Caki2 (cell line): Measurements from ENCODE around the gene RASD1. TPM values are rescaled to one million over a fixed set of nuclear protein-coding genes. Genes with fewer than 3 reads are reported as not detected.

ENCODE experiments used
- DNase-seq: peaks from one replicate; pipeline ENCODE4 v3.0.0-alpha.2; 2015; ENCODE audit warnings: low read depth
- in situ Hi-C: cut with HindIII; loops from 2 replicates; pipeline ENCODE4 v1.10.0; 2016; ENCODE audit warnings: low sequenced_read_pairs, low pct_unique_long_range_greater_than_20kb, mixed read lengths
- total RNA-seq: library from RNA; depleted of rRNA; stranded (reverse); fragments of >200 nt; shearing (Covaris generic); gene quantifications from 2 replicates; pipeline ENCODE4 v1.2.3, GENCODE V29; 2014; ENCODE audit warnings: low replicate concordance

The RASD1 gene
- total RNA-seq, 1 experiment from 2014 or later: not detected

GRCh38 chr17:17528696-17529652 lies 32.8 kb upstream of the RASD1 start:
- in situ Hi-C loops: no loop called here
- no peak for DNase-seq

GRCh38 chr17:17527956-17528500 lies 31.8 kb upstream of the RASD1 start:
- in situ Hi-C loops: no loop called here
- no peak for DNase-seq

DNA sequence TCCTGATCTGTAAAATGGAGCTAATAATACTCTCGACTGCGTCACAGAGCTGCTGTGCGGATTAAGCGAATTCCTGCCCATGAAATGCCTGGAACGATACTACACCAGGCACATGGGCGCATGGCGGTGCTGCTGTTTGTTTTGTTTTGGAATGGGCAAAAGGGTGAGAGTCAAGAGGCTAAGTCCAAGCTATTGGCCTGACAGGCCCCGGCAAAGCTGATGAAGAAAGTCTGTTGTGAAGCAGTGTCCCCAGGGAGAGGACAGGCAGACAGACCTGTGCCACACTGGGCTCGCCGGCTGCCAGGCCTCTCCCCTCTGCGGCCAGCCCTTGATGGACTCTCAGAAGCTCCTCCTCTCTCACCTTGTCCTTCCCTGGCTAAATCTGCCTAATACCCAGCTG lies 31.3 kb upstream of the RASD1 start:
- in situ Hi-C loops: no loop called here

GRCh38 chr17:17526369-17526768 lies 30.2 kb upstream of the RASD1 start:
- in situ Hi-C loops: no loop called here
- DNase-seq: no peak

More for the DNA sequence above, 31.3 kb upstream of the RASD1 start:
- DNase-seq: no peak

- DNase-seq: no peak
- in situ Hi-C loops: no loop called here
Observed at GRCh38 chr17:17525956-17526355, 29.8 kb upstream of the RASD1 start.

GRCh38 chr17:17525311-17525710 lies 29.1 kb upstream of the RASD1 start:
- in situ Hi-C loops: no loop called here
- DNase-seq: no peak

DNA sequence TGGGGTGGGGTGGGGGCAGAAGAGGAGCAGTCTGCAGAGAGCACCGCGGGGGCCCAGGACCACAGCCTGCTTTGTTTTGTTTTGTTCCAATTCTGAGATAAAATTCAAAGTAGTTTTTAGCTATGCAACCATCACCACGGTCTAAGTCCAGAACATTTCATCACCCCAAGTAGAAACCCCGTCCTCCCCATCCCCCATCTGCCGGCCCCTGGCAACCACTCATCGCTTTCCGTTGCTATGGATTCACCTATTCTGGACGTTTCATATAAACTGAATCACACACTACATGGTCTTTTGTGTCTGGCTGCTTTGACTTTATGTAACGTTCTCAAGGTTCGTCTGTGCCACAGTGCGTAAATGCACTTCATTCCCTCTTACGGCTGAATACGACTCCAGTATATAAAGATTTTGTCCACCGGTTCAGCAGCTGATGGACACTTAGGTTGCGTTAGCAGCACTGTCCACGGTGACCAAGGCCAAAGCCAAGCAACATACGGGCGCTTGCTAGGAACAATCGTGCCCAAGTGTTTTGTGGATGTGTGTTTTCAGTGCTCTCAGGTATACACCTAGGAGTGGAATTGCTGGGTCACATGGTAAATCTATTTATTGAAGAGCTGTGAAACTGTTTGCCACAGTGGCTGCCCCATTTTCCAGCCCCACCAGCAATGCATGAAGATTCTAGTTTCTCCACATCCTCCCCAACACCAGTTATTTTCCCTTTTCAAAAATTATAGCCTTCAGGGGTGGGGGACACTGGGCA lies 27.7 kb upstream of the RASD1 start:
- no peak for DNase-seq
- in situ Hi-C loops: no loop called here

- DNase-seq: no peak
- in situ Hi-C loops: no loop called here
Observed at GRCh38 chr17:17523001-17523730, 27.0 kb upstream of the RASD1 start.

DNA sequence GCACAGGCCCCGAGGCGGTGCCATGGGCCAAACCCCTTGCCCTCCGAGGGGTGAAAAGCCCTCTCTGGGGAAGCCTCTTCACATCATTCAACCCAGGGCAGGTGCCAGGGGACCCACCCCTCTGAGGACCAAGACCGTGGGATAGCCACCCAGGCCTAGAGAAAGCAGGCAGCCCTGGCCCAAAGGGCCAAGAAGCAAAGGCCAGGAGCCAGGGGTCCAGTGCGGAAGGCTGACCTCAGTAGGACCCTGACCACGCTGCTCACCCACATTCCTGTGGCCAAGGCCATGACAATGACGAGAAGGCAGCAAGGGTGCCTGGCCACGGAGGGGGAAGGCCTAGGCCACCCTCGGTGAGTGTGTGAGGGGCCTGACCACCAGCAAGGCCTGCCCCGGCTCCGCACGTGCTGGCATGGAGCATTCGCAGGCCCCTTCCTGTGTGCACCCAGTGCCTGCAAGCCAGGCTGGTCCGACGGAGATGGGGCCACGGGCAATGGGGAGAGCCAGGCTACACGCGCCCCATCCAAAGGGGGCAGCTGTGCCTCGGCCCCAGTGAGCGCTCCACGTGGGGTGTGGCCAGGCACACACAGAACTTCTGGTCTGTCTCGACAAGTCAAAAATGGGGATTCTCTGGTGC lies 24.5 kb upstream of the RASD1 start:
- no peak for DNase-seq
- in situ Hi-C loops: no loop called here

GRCh38 chr17:17519886-17520285 lies 23.7 kb upstream of the RASD1 start:
- in situ Hi-C loops: no loop called here
- DNase-seq: no peak

GRCh38 chr17:17518951-17519350 lies 22.8 kb upstream of the RASD1 start:
- in situ Hi-C loops: no loop called here
- DNase-seq: no peak

DNA sequence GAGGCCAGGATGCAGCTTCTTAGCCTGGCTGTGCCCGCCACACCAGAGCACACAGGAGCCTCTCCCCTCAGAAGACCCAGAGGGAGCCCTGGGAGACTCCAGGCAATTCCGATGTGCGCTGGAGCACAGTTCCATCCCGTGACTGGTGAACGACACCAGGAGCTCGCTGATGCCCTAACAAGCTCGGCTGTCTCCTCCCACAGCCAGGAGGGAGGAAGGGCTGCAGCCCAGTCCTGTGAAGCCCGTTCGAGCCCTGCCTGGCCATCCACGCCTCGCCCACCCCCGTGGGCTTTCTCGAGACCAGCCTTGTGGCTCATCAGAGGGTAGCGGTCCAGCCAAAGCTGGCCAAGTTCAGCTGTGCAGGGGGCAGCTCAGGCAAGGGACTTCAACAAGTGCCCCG lies 21.8 kb upstream of the RASD1 start:
- in situ Hi-C loops: no loop called here
- no peak for DNase-seq

DNA sequence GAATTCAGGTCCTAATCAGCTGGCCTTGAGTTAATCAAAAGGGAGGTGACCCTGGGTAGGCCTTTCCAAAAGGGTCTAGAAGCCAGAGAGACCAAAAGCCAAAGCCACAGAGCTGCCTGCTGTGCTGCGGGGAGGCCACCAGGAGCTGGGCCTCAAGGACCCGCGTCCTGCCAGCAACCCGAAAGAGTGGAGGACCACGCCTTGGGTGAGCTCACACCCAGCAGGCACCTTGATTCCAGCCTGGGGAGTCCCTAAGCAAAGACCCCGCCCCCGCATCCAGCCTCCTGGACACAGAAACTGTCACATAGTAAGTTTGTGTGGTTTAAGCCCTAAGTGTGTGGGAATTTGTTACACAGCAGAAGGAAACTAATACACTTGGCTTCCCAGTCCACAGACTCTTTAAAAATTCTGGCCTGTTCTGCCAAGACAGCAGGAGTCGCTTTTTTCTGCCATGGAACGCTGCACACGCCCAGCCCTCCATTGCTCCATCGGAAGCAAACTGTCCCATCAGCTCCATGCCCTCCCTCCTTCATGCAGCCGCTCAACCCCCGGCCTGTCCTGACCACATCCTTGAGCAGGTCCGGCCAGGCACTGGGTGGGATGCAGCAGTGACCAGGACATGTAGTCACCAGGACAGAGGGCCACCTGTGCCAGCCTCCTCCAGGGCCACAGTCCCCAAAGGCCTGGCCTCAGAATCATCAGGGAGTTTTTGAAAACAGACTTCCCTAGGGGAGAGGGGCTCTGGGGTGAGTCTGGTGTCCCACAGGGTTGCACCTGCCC lies 20.9 kb upstream of the RASD1 start:
- in situ Hi-C loops: no loop called here
- DNase-seq: no peak

GRCh38 chr17:17515934-17516930 lies 20.0 kb upstream of the RASD1 start:
- in situ Hi-C loops: no loop called here
- DNase-seq: no peak

- in situ Hi-C loops: no loop called here
- DNase-seq: no peak
Observed at GRCh38 chr17:17514993-17515933, 19.1 kb upstream of the RASD1 start.
